ENCODE results near the gene DNAJC18. TPM values are rescaled to one million over a fixed set of nuclear protein-coding genes. Genes with fewer than 3 reads are reported as not detected.

DNAJC18 gene
- total and polyA plus RNA-seq, 2 donors (not counting 1 experiment from before 2014, with no cell fraction given): 2.0 to 13.6 TPM

GRCh38 chr5:139451878-139452660 is 12.7 kb upstream of the DNAJC18 start:
- Histone ChIP-seq H3K27ac (ENCODE audit: low read length in 2 of 2) (no peak overlapping the region), H3K27me3 (replicated peaks in 1 of 4; ENCODE audit: control extremely low read depth in 1 of 4, control insufficient read depth in 3 of 4, insufficient read depth in 4 of 4, low read length in 3 of 4) (no peaks in the 10 kb centered on the region), H3K4me1 (ENCODE audit: control insufficient read depth in 2 of 2, insufficient read depth in 2 of 2, low read length in 2 of 2) (peaks cover 10 to 12% of the 10 kb centered on the region in 2 donors), H4K20me1 (ENCODE audit: control insufficient read depth, insufficient read depth, low read length, poor library complexity, severe bottlenecking) (no peaks in the 10 kb centered on the region), H3K9ac (ENCODE audit: low read length) (no peak overlapping the region), H3K4me3 (ENCODE audit: control extremely low read depth in 1 of 5, extremely low read depth in 1 of 5, insufficient read depth in 1 of 5, low read depth in 2 of 5, low read length in 4 of 5) (no peak overlapping the region), H2AFZ (ENCODE audit: insufficient read depth, low read depth, low read length, poor library complexity, severe bottlenecking) (no peak overlapping the region), H3K36me3 (replicated peaks in 1 of 2; ENCODE audit: control extremely low read depth in 1 of 2, control insufficient read depth in 1 of 2, extremely low read depth in 1 of 2, insufficient read depth in 2 of 2, low read length in 1 of 2) (no peaks in the 10 kb centered on the region), H3K4me2 (replicated peaks; ENCODE audit: low read depth, low read length, poor library complexity, severe bottlenecking) (no peak overlapping the region), H3K9me3 (ENCODE audit: control extremely low read depth in 1 of 3, control insufficient read depth in 2 of 3, insufficient read depth in 1 of 3, low read length in 2 of 3) (no peaks in the 10 kb centered on the region), H3K79me2 (ENCODE audit: control insufficient read depth, insufficient read depth, low read length) (no peaks in the 10 kb centered on the region)
- intact Hi-C loops (cut with micrococcal nuclease): no loop called here
- H3K27me3 Mint-ChIP-seq: no peaks in the 10 kb centered on the region
- H3K4me3 Mint-ChIP-seq: no peak overlapping the region
- no peak overlapping the region for H3K27ac Mint-ChIP-seq
- ChIA-PET CTCF (no interaction called here), POLR2A (no interaction called here)
- WGBS (ENCODE audit: insufficient coverage): 81% methylated on average over 3 of the region's 3 CpGs
- TF ChIP-seq CTCF (IDR thresholded peaks at IDR 0.05): no peak
- TF ChIP-seq EZH2 (IDR thresholded peaks at IDR 0.05; ENCODE audit: borderline replicate concordance, insufficient read depth, low read depth, low read length, poor library complexity, severe bottlenecking): no peak
- H3K4me1 Mint-ChIP-seq: peaks cover 13% of the 10 kb centered on the region
- no peak for ATAC-seq (ENCODE audit: low read depth)
- no peaks in the 10 kb centered on the region for H3K9me3 Mint-ChIP-seq (ENCODE audit: insufficient read depth)
- no peak for DNase-seq

GRCh38 chr5:139451176-139451575 is 11.9 kb upstream of the DNAJC18 start:
- Mint-ChIP-seq H3K4me1 (peaks cover 13% of the 10 kb centered on the region), H3K9me3 (ENCODE audit: insufficient read depth) (no peaks in the 10 kb centered on the region), H3K4me3 (no peak overlapping the region), H3K27me3 (no peaks in the 10 kb centered on the region), H3K27ac (no peak overlapping the region)
- 97% methylated on average over 2 of the region's 2 CpGs for WGBS (ENCODE audit: insufficient coverage)
- ATAC-seq (ENCODE audit: low read depth): no peak
- Histone ChIP-seq H3K27ac (ENCODE audit: low read length in 2 of 2) (no peak overlapping the region), H3K4me3 (ENCODE audit: control extremely low read depth in 1 of 5, extremely low read depth in 1 of 5, insufficient read depth in 1 of 5, low read depth in 2 of 5, low read length in 4 of 5) (no peak overlapping the region), H3K36me3 (replicated peaks in 1 of 2; ENCODE audit: control extremely low read depth in 1 of 2, control insufficient read depth in 1 of 2, extremely low read depth in 1 of 2, insufficient read depth in 2 of 2, low read length in 1 of 2) (no peaks in the 10 kb centered on the region), H2AFZ (ENCODE audit: insufficient read depth, low read depth, low read length, poor library complexity, severe bottlenecking) (no peak overlapping the region), H3K79me2 (ENCODE audit: control insufficient read depth, insufficient read depth, low read length) (no peaks in the 10 kb centered on the region), H3K4me2 (replicated peaks; ENCODE audit: low read depth, low read length, poor library complexity, severe bottlenecking) (no peak overlapping the region), H3K27me3 (replicated peaks in 1 of 4; ENCODE audit: control extremely low read depth in 1 of 4, control insufficient read depth in 3 of 4, insufficient read depth in 4 of 4, low read length in 3 of 4) (no peaks in the 10 kb centered on the region), H4K20me1 (ENCODE audit: control insufficient read depth, insufficient read depth, low read length, poor library complexity, severe bottlenecking) (no peaks in the 10 kb centered on the region), H3K9me3 (ENCODE audit: control extremely low read depth in 1 of 3, control insufficient read depth in 2 of 3, insufficient read depth in 1 of 3, low read length in 2 of 3) (no peaks in the 10 kb centered on the region), H3K9ac (ENCODE audit: low read length) (no peak overlapping the region), H3K4me1 (ENCODE audit: control insufficient read depth in 2 of 2, insufficient read depth in 2 of 2, low read length in 2 of 2) (peaks cover 10 to 12% of the 10 kb centered on the region in 2 donors)
- DNase-seq: no peak
- intact Hi-C loops (cut with micrococcal nuclease): no loop called here
- ChIA-PET POLR2A (no interaction called here), CTCF (no interaction called here)
- TF ChIP-seq CTCF (IDR thresholded peaks at IDR 0.05) (no peak), EZH2 (IDR thresholded peaks at IDR 0.05; ENCODE audit: borderline replicate concordance, insufficient read depth, low read depth, low read length, poor library complexity, severe bottlenecking) (no peak)

All from B cell (primary cell).